Activated T-helper 2 cell treated with anti-CD3 and anti-CD28 coated beads, Interferon-gamma antibody, Interleukin-2, Interleukin-4, amounts not matched to agents 10 μg/mL and 5 μg/mL and 100 μg/mL, durations not matched to agents 14 hours and 24 hours and 36 hours (primary cell): ENCODE measurements around the gene SIMC1. TPM values are rescaled to one million over a fixed set of nuclear protein-coding genes. Genes with fewer than 3 reads are reported as not detected.
"Not testable (repeated sequence)": the region's sequence is repeated elsewhere in the genome, so short reads cannot be mapped to it uniquely, and the experiment has no call there.

Experiments used
- DNase-seq: peaks from one replicate; pipeline ENCODE4 v3.0.0; 2021; ENCODE audit warnings: low spot score
- H3K27ac Mint-ChIP-seq: one replicate; pipeline ENCODE4 v1.8.0; 2021; ENCODE audit warnings: mixed read lengths
- H3K27me3 Mint-ChIP-seq: one replicate; pipeline ENCODE4 v1.8.0; 2021; ENCODE audit warnings: low read depth, mixed read lengths
- H3K36me3 Mint-ChIP-seq: one replicate; pipeline ENCODE4 v1.8.0; 2021; ENCODE audit warnings: low read depth, mixed read lengths
- H3K4me1 Mint-ChIP-seq: one replicate; pipeline ENCODE4 v1.8.0; 2021; ENCODE audit warnings: low read depth, mixed read lengths
- H3K4me3 Mint-ChIP-seq: one replicate; pipeline ENCODE4 v1.8.0; 2021; ENCODE audit warnings: low read depth, mild to moderate bottlenecking, moderate library complexity, mixed read lengths
- H3K9me3 Mint-ChIP-seq: one replicate; pipeline ENCODE4 v1.8.0; 2021; ENCODE audit warnings: mixed read lengths
- intact Hi-C: fragments of 100-400 bp; cut with micrococcal nuclease; formaldehyde crosslinking; loops from one replicate; pipeline ENCODE4 v1.15.1; 2023
- total RNA-seq: library from RNA; stranded (reverse); gene quantifications from 2 replicates; pipeline ENCODE4 v1.2.3, GENCODE V29; 2022

Gene SIMC1
- total RNA-seq, 1 donor from 2014 or later = 33.3 TPM

GRCh38 chr5:176233253-176233652 is 5.0 kb upstream of the SIMC1 start:
- H3K4me3 Mint-ChIP-seq, DNase-seq, H3K27me3 Mint-ChIP-seq, H3K9me3 Mint-ChIP-seq, H3K27ac Mint-ChIP-seq, H3K36me3 Mint-ChIP-seq, H3K4me1 Mint-ChIP-seq, intact Hi-C loops: not testable (repeated sequence)

- not testable (repeated sequence) for H3K36me3 Mint-ChIP-seq, H3K9me3 Mint-ChIP-seq, H3K27me3 Mint-ChIP-seq, H3K4me1 Mint-ChIP-seq, H3K4me3 Mint-ChIP-seq, H3K27ac Mint-ChIP-seq
- DNase-seq = peak; percentile 23
- intact Hi-C loops = loop anchor here (2.0 kb wide), 1 partner anchor 126 kb away; the partner anchor contains the start of gene KIAA1191
Measured at GRCh38 chr5:176235155-176235554, 3.1 kb upstream of the SIMC1 start.

- DNase-seq, H3K4me3 Mint-ChIP-seq, intact Hi-C loops, H3K27ac Mint-ChIP-seq, H3K4me1 Mint-ChIP-seq, H3K36me3 Mint-ChIP-seq, H3K27me3 Mint-ChIP-seq, H3K9me3 Mint-ChIP-seq: not testable (repeated sequence)
Measured at GRCh38 chr5:176238645-176239283, 540 bp downstream of the SIMC1 start.

- H3K36me3 Mint-ChIP-seq, H3K4me1 Mint-ChIP-seq, H3K27ac Mint-ChIP-seq, DNase-seq, intact Hi-C loops, H3K9me3 Mint-ChIP-seq, H3K27me3 Mint-ChIP-seq, H3K4me3 Mint-ChIP-seq: not testable (repeated sequence)
Measured at GRCh38 chr5:176239304-176239703, 1.1 kb downstream of the SIMC1 start.

- H3K4me1 Mint-ChIP-seq, H3K36me3 Mint-ChIP-seq, intact Hi-C loops, H3K9me3 Mint-ChIP-seq, H3K27ac Mint-ChIP-seq, H3K27me3 Mint-ChIP-seq, H3K4me3 Mint-ChIP-seq, DNase-seq: not testable (repeated sequence)
Measured at GRCh38 chr5:176244318-176244717, 6.1 kb downstream of the SIMC1 start.

- DNase-seq, H3K36me3 Mint-ChIP-seq, intact Hi-C loops, H3K27ac Mint-ChIP-seq, H3K9me3 Mint-ChIP-seq, H3K27me3 Mint-ChIP-seq, H3K4me3 Mint-ChIP-seq, H3K4me1 Mint-ChIP-seq: not testable (repeated sequence)
Measured at GRCh38 chr5:176245074-176245473, 6.8 kb downstream of the SIMC1 start.

- H3K27ac Mint-ChIP-seq, intact Hi-C loops, H3K27me3 Mint-ChIP-seq, DNase-seq, H3K4me1 Mint-ChIP-seq, H3K9me3 Mint-ChIP-seq, H3K36me3 Mint-ChIP-seq, H3K4me3 Mint-ChIP-seq: not testable (repeated sequence)
Measured at GRCh38 chr5:176245489-176245888, 7.3 kb downstream of the SIMC1 start.

- intact Hi-C loops, DNase-seq, H3K4me3 Mint-ChIP-seq, H3K4me1 Mint-ChIP-seq, H3K27me3 Mint-ChIP-seq, H3K9me3 Mint-ChIP-seq, H3K27ac Mint-ChIP-seq: not testable (repeated sequence)
- peaks cover 14% of the 10 kb centered on the region for H3K36me3 Mint-ChIP-seq
Measured at GRCh38 chr5:176250691-176251090, 12.5 kb downstream of the SIMC1 start.

GRCh38 chr5:176252171-176252570 is 13.9 kb downstream of the SIMC1 start:
- peaks cover 14% of the 10 kb centered on the region for H3K36me3 Mint-ChIP-seq
- H3K9me3 Mint-ChIP-seq, H3K4me1 Mint-ChIP-seq, DNase-seq, intact Hi-C loops, H3K27me3 Mint-ChIP-seq, H3K4me3 Mint-ChIP-seq, H3K27ac Mint-ChIP-seq: not testable (repeated sequence)

- Mint-ChIP-seq H3K36me3 (peaks cover 18% of the 10 kb centered on the region), H3K9me3 (peaks cover 14% of the 10 kb centered on the region)
- H3K27me3 Mint-ChIP-seq, H3K4me3 Mint-ChIP-seq, DNase-seq, intact Hi-C loops, H3K27ac Mint-ChIP-seq, H3K4me1 Mint-ChIP-seq: not testable (repeated sequence)
Measured at GRCh38 chr5:176253370-176254065, 15.3 kb downstream of the SIMC1 start.

GRCh38 chr5:176254066-176254393 is 15.8 kb downstream of the SIMC1 start:
- DNase-seq, H3K4me3 Mint-ChIP-seq, H3K27me3 Mint-ChIP-seq, H3K27ac Mint-ChIP-seq, intact Hi-C loops, H3K4me1 Mint-ChIP-seq: not testable (repeated sequence)
- Mint-ChIP-seq H3K36me3 (peaks cover 18% of the 10 kb centered on the region), H3K9me3 (peaks cover 14% of the 10 kb centered on the region)

GRCh38 chr5:176257871-176258505 is 19.8 kb downstream of the SIMC1 start:
- H3K27ac Mint-ChIP-seq, H3K27me3 Mint-ChIP-seq, intact Hi-C loops, H3K4me3 Mint-ChIP-seq, H3K4me1 Mint-ChIP-seq, H3K9me3 Mint-ChIP-seq, DNase-seq: not testable (repeated sequence)
- peaks cover 18% of the 10 kb centered on the region for H3K36me3 Mint-ChIP-seq

- H3K4me1 Mint-ChIP-seq, DNase-seq, intact Hi-C loops, H3K27ac Mint-ChIP-seq, H3K4me3 Mint-ChIP-seq, H3K27me3 Mint-ChIP-seq: not testable (repeated sequence)
- Mint-ChIP-seq H3K9me3 (peaks cover 26% of the 10 kb centered on the region), H3K36me3 (peaks cover 37% of the 10 kb centered on the region)
Measured at GRCh38 chr5:176260682-176261081, 22.5 kb downstream of the SIMC1 start.
